Measurements from ENCODE around the gene PTPN14.

DNA sequence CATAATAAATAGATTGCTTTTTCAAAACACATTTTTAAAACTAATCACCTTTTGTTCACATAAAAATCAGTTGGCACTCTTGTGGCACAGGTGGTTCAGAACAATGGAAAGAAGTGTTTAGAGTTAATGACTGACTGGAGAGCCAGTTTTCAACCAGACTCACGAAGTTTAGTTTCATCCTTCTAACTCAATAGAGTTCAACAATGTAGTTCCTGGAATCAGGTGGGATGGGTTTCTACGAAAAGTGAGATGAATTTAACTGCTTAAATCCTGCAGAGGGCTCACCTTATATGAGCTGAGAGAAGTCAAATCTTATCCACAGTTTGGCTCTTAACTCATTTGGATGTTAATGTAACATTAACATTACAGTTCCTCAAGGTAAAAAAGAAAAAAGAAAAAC is 153.9 kb downstream of the PTPN14 start:
- TF ChIP-seq, protein P1, sequence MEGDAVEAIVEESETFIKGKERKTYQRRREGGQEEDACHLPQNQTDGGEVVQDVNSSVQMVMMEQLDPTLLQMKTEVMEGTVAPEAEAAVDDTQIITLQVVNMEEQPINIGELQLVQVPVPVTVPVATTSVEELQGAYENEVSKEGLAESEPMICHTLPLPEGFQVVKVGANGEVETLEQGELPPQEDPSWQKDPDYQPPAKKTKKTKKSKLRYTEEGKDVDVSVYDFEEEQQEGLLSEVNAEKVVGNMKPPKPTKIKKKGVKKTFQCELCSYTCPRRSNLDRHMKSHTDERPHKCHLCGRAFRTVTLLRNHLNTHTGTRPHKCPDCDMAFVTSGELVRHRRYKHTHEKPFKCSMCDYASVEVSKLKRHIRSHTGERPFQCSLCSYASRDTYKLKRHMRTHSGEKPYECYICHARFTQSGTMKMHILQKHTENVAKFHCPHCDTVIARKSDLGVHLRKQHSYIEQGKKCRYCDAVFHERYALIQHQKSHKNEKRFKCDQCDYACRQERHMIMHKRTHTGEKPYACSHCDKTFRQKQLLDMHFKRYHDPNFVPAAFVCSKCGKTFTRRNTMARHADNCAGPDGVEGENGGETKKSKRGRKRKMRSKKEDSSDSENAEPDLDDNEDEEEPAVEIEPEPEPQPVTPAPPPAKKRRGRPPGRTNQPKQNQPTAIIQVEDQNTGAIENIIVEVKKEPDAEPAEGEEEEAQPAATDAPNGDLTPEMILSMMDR (conservative IDR thresholded peaks at IDR 0.05; ENCODE audit: low read depth, low read length) = no peak
- no peak for TF ChIP-seq POLR2A (IDR thresholded peaks at IDR 0.05; ENCODE audit: low read depth, low read length)
- TF ChIP-seq, protein P2, sequence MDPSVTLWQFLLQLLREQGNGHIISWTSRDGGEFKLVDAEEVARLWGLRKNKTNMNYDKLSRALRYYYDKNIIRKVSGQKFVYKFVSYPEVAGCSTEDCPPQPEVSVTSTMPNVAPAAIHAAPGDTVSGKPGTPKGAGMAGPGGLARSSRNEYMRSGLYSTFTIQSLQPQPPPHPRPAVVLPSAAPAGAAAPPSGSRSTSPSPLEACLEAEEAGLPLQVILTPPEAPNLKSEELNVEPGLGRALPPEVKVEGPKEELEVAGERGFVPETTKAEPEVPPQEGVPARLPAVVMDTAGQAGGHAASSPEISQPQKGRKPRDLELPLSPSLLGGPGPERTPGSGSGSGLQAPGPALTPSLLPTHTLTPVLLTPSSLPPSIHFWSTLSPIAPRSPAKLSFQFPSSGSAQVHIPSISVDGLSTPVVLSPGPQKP (IDR thresholded peaks at IDR 0.05; ENCODE audit: borderline replicate concordance, low read depth, low read length) = no peak

Measured in IMR-90 (cell line).